CD14-positive monocyte (primary cell): Measurements from ENCODE around the gene CIB1. TPM values are rescaled to one million over a fixed set of nuclear protein-coding genes. Genes with fewer than 3 reads are reported as not detected.

Experiments used
- DNase-seq, 3 donors: peaks; one replicate each; pipeline ENCODE4 v3.0.0-alpha.2; 2011 to 2022
- H2AFZ ChIP-seq: 2 replicates; pipeline ENCODE4 v1.6.0; 2012; ENCODE audit warnings: mild to moderate bottlenecking, low read depth, low read length, inconsistent platforms; ENCODE audit not compliant: insufficient read depth, poor library complexity, severe bottlenecking
- H3K27ac ChIP-seq, 2 donors: 1 replicate in 1 of 2; 2 replicates in 1 of 2; pipeline ENCODE4 v1.5.1; 2012 to 2013; ENCODE audit warnings: low read length in 2 of 2, control low read depth in 1 of 2, inconsistent platforms in 1 of 2, low read depth in 1 of 2, mild to moderate bottlenecking in 1 of 2
- H3K27me3 ChIP-seq, 2 donors: one replicate each; pipeline versions ENCODE4 v1.6.0 to v1.6.1; 2011 to 2013; ENCODE audit warnings: low read length in 2 of 2; ENCODE audit not compliant: control insufficient read depth in 2 of 2, insufficient read depth in 2 of 2
- H3K36me3 ChIP-seq, 2 donors: replicated peaks in 1 of 2; 1 replicate in 1 of 2; 2 replicates in 1 of 2; pipeline versions ENCODE4 v1.5.1 to v1.6.1; 2012 to 2013; ENCODE audit warnings: low read length in 2 of 2, control low read depth in 1 of 2, inconsistent platforms in 1 of 2, mild to moderate bottlenecking in 1 of 2; ENCODE audit not compliant: insufficient read depth in 2 of 2, control insufficient read depth in 1 of 2
- H3K4me1 ChIP-seq, 2 donors: 1 replicate in 1 of 2; 2 replicates in 1 of 2; pipeline versions ENCODE4 v1.5.1 to v1.6.1; 2012 to 2013; ENCODE audit warnings: low read length in 2 of 2, control low read depth in 1 of 2, inconsistent platforms in 1 of 2, mild to moderate bottlenecking in 1 of 2, moderate library complexity in 1 of 2; ENCODE audit not compliant: insufficient read depth in 2 of 2, control insufficient read depth in 1 of 2
- H3K4me2 ChIP-seq: replicated peaks from 2 replicates; pipeline ENCODE3; 2012; ENCODE audit warnings: low read length, moderate library complexity, mild to moderate bottlenecking; ENCODE audit not compliant: poor library complexity, severe bottlenecking; ENCODE audit errors: extremely low read depth
- H3K4me3 ChIP-seq, 3 experiments: fragments of 200-600 bp in 1 of 3; sonication (generic) in 1 of 3; replicated peaks in 1 of 3; 1 replicate in 2 of 3; 2 replicates in 1 of 3; pipeline ENCODE4 v1.5.1; 2011 to 2013; ENCODE audit warnings: low read length in 3 of 3, mild to moderate bottlenecking in 3 of 3, control low read depth in 2 of 3, low read depth in 2 of 3, inconsistent platforms in 1 of 3, moderate library complexity in 1 of 3
- H3K79me2 ChIP-seq: 2 replicates; pipeline ENCODE4 v1.6.0; 2012; ENCODE audit warnings: mild to moderate bottlenecking, control low read depth, inconsistent platforms, low read length, moderate library complexity; ENCODE audit not compliant: insufficient read depth
- H3K9ac ChIP-seq: 2 replicates; pipeline ENCODE4 v1.6.0; 2017; ENCODE audit warnings: low read length, mild to moderate bottlenecking; ENCODE audit not compliant: insufficient read depth, poor library complexity, severe bottlenecking
- H3K9me3 ChIP-seq, 2 donors: replicated peaks in 1 of 2; 1 replicate in 1 of 2; 2 replicates in 1 of 2; pipeline versions ENCODE4 v1.5.1 to v1.6.1; 2012 to 2013; ENCODE audit warnings: low read length in 2 of 2, control low read depth in 1 of 2; ENCODE audit not compliant: control insufficient read depth in 1 of 2, insufficient read depth in 1 of 2
- H4K20me1 ChIP-seq: 2 replicates; pipeline ENCODE4 v1.6.0; 2012; ENCODE audit warnings: mild to moderate bottlenecking, low read length, control low read depth, moderate library complexity; ENCODE audit not compliant: insufficient read depth
- H3K27ac Mint-ChIP-seq, 7 donors: one replicate each; pipeline ENCODE4 v1.8.0; 2020; ENCODE audit warnings: mild to moderate bottlenecking in 7 of 7, mixed read lengths in 7 of 7, moderate library complexity in 6 of 7, inconsistent platforms in 2 of 7
- H3K27me3 Mint-ChIP-seq, 3 donors: one replicate each; pipeline ENCODE4 v1.8.0; 2021 to 2022; ENCODE audit warnings: low read depth in 3 of 3, mild to moderate bottlenecking in 3 of 3, mixed read lengths in 3 of 3, moderate library complexity in 3 of 3, inconsistent platforms in 1 of 3
- H3K36me3 Mint-ChIP-seq, 2 donors: one replicate each; pipeline ENCODE4 v1.8.0; 2020; ENCODE audit warnings: mixed read lengths in 2 of 2, inconsistent platforms in 1 of 2, mild to moderate bottlenecking in 1 of 2
- H3K4me1 Mint-ChIP-seq: one replicate; pipeline ENCODE4 v1.8.0; 2020; ENCODE audit warnings: mild to moderate bottlenecking, mixed read lengths
- H3K4me3 Mint-ChIP-seq, 2 donors: one replicate each; pipeline ENCODE4 v1.8.0; 2020; ENCODE audit warnings: mild to moderate bottlenecking in 2 of 2, mixed read lengths in 2 of 2, moderate library complexity in 1 of 2
- H3K9me3 Mint-ChIP-seq, 7 donors: one replicate each; pipeline ENCODE4 v1.8.0; 2020 to 2022; ENCODE audit warnings: mixed read lengths in 7 of 7, mild to moderate bottlenecking in 6 of 7, moderate library complexity in 6 of 7, inconsistent platforms in 2 of 7
- WGBS: methylation state at CpG from one replicate; pipeline ENCODE4 v1.1.5; 2013; ENCODE audit warnings: missing lambda C conversion rate; ENCODE audit not compliant: insufficient coverage; 5-methylcytosine and 5-hydroxymethylcytosine counted together
- intact Hi-C, 2 donors: fragments of 100-400 bp; cut with micrococcal nuclease; formaldehyde crosslinking; loops; one replicate each; pipeline versions ENCODE4 v1.15.0 to v1.15.1; 2023
- polyA plus RNA-seq, 3 donors: library from polyadenylated mRNA; depleted of rRNA in 1 of 3; unstranded in 2 of 3; stranded (reverse) in 1 of 3; fragments of 300-500 nt in 2 of 3; fragments of >200 nt in 1 of 3; fragmentation: Illumina TruSeq in 2 of 3; gene quantifications; 1 replicate in 2 of 3; 2 replicates in 1 of 3; pipeline ENCODE4 v1.2.3, GENCODE V29; 2012 to 2021
- TF ChIP-seq, protein P1 (sequence below): fragments of 200-600 bp; IDR thresholded peaks from one replicate; pipeline ENCODE4 v1.8.0; 2022; ENCODE audit warnings: antibody characterized with exemption, mild to moderate bottlenecking

The CIB1 gene
- polyA plus RNA-seq, 3 donors = 77.5 to 197 (median 169) TPM

DNA sequence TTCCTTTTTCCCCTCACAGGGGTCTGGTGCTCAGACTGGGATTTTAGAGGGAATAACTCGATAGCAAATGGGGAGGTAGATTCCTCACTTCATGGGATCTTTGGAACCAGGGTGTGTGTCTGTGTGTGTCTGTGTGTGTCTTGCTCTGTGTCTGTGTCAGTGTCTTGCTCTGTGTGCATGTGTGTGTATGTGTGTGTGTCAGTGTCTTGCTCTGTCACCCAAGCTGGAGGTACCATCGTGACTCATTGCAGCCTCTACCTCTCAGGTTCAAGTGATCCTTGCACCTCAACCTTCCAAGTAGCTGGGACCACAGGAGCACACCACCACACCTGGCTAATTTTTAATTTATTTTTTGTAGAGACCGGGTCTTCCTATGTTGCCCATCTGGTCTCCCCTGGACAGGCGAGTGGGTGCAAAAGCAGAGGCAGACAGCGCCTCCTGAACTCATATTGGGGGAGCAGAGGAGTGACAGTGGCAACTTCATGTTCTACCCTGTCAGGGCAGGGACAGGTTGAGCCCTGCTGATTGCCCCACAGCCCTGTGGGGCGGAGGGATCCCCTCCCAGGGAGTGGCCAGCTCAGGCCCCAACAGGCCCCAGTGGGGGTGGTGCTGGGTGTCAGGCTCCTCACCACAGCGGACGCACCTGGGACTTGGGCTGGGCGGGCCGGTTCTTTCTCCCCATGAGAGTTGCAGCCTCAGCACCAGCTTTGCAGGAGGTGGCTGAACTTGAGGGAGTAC lies 43.0 kb downstream of the CIB1 start:
- peaks cover 84% of the 10 kb centered on the region for H3K4me1 Mint-ChIP-seq

DNA sequence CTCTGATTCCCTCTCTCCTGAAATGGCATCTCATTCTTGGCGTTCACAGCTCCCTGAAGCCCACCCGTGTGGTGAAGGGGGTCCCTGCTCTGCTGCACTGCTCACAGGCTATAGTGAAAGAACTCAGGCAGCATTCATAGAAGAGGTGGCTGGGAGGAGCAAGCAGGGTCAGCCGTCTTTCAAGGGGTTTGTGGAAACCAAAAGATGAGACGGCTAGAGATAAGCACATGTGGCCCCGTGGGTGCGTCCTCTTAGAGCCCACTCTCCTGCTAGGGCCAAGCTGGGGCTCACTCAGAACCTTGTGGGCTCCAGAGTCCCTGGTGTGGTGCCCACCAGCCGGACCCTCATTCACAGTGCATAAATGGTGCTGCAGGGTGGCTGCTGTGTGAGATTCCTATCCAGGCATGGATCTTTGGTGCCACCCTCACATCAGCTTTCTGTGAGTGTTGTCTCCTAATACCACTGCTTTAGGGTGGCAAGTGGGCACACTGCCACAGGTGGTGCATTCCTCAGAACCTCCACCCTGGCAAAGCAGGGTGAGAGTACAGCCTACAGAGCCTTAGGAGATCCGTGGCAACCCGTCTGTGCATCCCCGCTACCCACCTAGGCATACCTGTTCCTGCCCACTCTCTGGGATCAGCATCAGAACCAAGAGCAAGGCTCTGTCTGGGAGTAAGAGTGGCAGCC lies 43.8 kb downstream of the CIB1 start:
- H3K4me3 ChIP-seq = peak overlapping the region in 1 of 3 experiments; percentile 25
- 82% methylated on average over 6 of the region's 10 CpGs for WGBS

More for the DNA sequence above, 43.0 kb downstream of the CIB1 start:
- peak overlapping the region; percentile 68 to 91 (median 80) for H3K27ac Mint-ChIP-seq
- peaks cover 77% of the 10 kb centered on the region for H4K20me1 ChIP-seq
- TF ChIP-seq, protein P1, sequence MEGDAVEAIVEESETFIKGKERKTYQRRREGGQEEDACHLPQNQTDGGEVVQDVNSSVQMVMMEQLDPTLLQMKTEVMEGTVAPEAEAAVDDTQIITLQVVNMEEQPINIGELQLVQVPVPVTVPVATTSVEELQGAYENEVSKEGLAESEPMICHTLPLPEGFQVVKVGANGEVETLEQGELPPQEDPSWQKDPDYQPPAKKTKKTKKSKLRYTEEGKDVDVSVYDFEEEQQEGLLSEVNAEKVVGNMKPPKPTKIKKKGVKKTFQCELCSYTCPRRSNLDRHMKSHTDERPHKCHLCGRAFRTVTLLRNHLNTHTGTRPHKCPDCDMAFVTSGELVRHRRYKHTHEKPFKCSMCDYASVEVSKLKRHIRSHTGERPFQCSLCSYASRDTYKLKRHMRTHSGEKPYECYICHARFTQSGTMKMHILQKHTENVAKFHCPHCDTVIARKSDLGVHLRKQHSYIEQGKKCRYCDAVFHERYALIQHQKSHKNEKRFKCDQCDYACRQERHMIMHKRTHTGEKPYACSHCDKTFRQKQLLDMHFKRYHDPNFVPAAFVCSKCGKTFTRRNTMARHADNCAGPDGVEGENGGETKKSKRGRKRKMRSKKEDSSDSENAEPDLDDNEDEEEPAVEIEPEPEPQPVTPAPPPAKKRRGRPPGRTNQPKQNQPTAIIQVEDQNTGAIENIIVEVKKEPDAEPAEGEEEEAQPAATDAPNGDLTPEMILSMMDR = no peak
- H3K27ac ChIP-seq = peak overlapping the region; percentile 53 to 70
- 70% methylated on average over 4 of the region's 10 CpGs for WGBS
- H3K36me3 ChIP-seq = peaks cover 0 to 12% of the 10 kb centered on the region in 2 donors
- intact Hi-C loops = no loop called here
- peak overlapping the region in 1 of 2 donors; percentile 27 for H3K4me3 Mint-ChIP-seq
- no peaks in the 10 kb centered on the region for H3K27me3 Mint-ChIP-seq
- H3K79me2 ChIP-seq = peaks cover 88% of the 10 kb centered on the region
- peaks cover 13 to 19% of the 10 kb centered on the region in 2 donors for H3K36me3 Mint-ChIP-seq
- peaks cover 83 to 90% of the 10 kb centered on the region in 2 donors for H3K4me1 ChIP-seq
- no peaks in the 10 kb centered on the region for H3K27me3 ChIP-seq
- H3K9ac ChIP-seq = peak overlapping the region; percentile 0
- H3K4me3 ChIP-seq = peak overlapping the region in 1 of 3 experiments; percentile 25
- DNase-seq = no peak
- H3K9me3 Mint-ChIP-seq = peaks cover 0 to 4% (median 0%) of the 10 kb centered on the region in 7 donors
- H3K9me3 ChIP-seq = no peaks in the 10 kb centered on the region
- H3K4me2 ChIP-seq = peak overlapping the region; percentile 63
- H2AFZ ChIP-seq = no peak overlapping the region

More for the DNA sequence above, 43.8 kb downstream of the CIB1 start:
- no peaks in the 10 kb centered on the region for H3K27me3 ChIP-seq
- TF ChIP-seq, protein P1 = no peak
- no peak overlapping the region for H2AFZ ChIP-seq
- H3K36me3 ChIP-seq = peaks cover 0 to 4% of the 10 kb centered on the region in 2 donors
- H4K20me1 ChIP-seq = peaks cover 73% of the 10 kb centered on the region
- H3K9ac ChIP-seq = peak overlapping the region; percentile 0
- H3K27ac ChIP-seq = peak overlapping the region; percentile 53 to 70
- intact Hi-C loops = no loop called here
- H3K4me3 Mint-ChIP-seq = peak overlapping the region in 1 of 2 donors; percentile 27
- H3K27me3 Mint-ChIP-seq = peaks cover 0 to 2% (median 0%) of the 10 kb centered on the region in 3 donors
- H3K79me2 ChIP-seq = peaks cover 88% of the 10 kb centered on the region
- DNase-seq = no peak
- H3K4me1 ChIP-seq = peaks cover 90 to 91% of the 10 kb centered on the region in 2 donors
- H3K9me3 ChIP-seq = no peaks in the 10 kb centered on the region
- H3K36me3 Mint-ChIP-seq = peaks cover 10 to 11% of the 10 kb centered on the region in 2 donors
- H3K4me1 Mint-ChIP-seq = peaks cover 85% of the 10 kb centered on the region
- peak overlapping the region in 5 of 7 donors; percentile 57 to 79 (median 68) for H3K27ac Mint-ChIP-seq
- peaks cover 0 to 4% (median 0%) of the 10 kb centered on the region in 7 donors for H3K9me3 Mint-ChIP-seq
- peak overlapping the region; percentile 63 for H3K4me2 ChIP-seq
